Activated T-helper 2 cell treated with anti-CD3 and anti-CD28 coated beads, Interferon-gamma antibody, Interleukin-2, Interleukin-4, amounts not matched to agents 10 μg/mL and 5 μg/mL and 100 μg/mL, durations not matched to agents 14 hours and 24 hours and 36 hours (primary cell): ENCODE data around the gene DISP3. TPM values are rescaled to one million over a fixed set of nuclear protein-coding genes. Genes with fewer than 3 reads are reported as not detected.

Source experiments
- DNase-seq: peaks from one replicate; pipeline ENCODE4 v3.0.0; 2021; ENCODE audit warnings: low spot score
- H3K27ac Mint-ChIP-seq: one replicate; pipeline ENCODE4 v1.8.0; 2021; ENCODE audit warnings: mixed read lengths
- H3K27me3 Mint-ChIP-seq: one replicate; pipeline ENCODE4 v1.8.0; 2021; ENCODE audit warnings: low read depth, mixed read lengths
- H3K36me3 Mint-ChIP-seq: one replicate; pipeline ENCODE4 v1.8.0; 2021; ENCODE audit warnings: low read depth, mixed read lengths
- H3K4me1 Mint-ChIP-seq: one replicate; pipeline ENCODE4 v1.8.0; 2021; ENCODE audit warnings: low read depth, mixed read lengths
- H3K4me3 Mint-ChIP-seq: one replicate; pipeline ENCODE4 v1.8.0; 2021; ENCODE audit warnings: low read depth, mild to moderate bottlenecking, moderate library complexity, mixed read lengths
- H3K9me3 Mint-ChIP-seq: one replicate; pipeline ENCODE4 v1.8.0; 2021; ENCODE audit warnings: mixed read lengths
- intact Hi-C: fragments of 100-400 bp; cut with micrococcal nuclease; formaldehyde crosslinking; loops from one replicate; pipeline ENCODE4 v1.15.1; 2023
- total RNA-seq: library from RNA; stranded (reverse); gene quantifications from 2 replicates; pipeline ENCODE4 v1.2.3, GENCODE V29; 2022

DISP3 gene
- total RNA-seq, 1 donor from 2014 or later = 0.23 TPM

DNA sequence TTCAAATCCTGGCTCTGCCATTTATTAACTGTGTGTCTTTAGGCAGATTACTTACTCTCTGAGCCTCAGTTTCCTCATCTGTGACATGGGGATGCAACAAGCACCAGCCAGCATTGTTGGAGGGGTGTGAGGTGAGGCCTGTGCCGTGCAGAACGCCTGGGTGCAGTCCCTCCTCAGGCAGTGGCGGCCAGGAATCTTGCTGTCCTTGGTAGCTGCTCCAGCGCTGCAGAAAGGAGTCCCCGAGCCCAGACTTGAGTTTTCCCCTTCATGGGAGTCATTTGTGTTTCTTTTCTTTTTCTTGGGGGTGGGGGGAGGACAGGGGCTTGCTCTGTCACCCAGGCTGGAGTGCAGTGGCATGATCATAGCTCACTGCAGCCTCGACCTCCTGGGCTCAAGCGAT is 46.6 kb downstream of the DISP3 start:
- Mint-ChIP-seq H3K36me3 (no peaks in the 10 kb centered on the region), H3K9me3 (no peaks in the 10 kb centered on the region), H3K27ac (no peak overlapping the region), H3K27me3 (no peaks in the 10 kb centered on the region), H3K4me3 (no peak overlapping the region), H3K4me1 (no peaks in the 10 kb centered on the region)
- DNase-seq = no peak
- intact Hi-C loops = no loop called here

DNA sequence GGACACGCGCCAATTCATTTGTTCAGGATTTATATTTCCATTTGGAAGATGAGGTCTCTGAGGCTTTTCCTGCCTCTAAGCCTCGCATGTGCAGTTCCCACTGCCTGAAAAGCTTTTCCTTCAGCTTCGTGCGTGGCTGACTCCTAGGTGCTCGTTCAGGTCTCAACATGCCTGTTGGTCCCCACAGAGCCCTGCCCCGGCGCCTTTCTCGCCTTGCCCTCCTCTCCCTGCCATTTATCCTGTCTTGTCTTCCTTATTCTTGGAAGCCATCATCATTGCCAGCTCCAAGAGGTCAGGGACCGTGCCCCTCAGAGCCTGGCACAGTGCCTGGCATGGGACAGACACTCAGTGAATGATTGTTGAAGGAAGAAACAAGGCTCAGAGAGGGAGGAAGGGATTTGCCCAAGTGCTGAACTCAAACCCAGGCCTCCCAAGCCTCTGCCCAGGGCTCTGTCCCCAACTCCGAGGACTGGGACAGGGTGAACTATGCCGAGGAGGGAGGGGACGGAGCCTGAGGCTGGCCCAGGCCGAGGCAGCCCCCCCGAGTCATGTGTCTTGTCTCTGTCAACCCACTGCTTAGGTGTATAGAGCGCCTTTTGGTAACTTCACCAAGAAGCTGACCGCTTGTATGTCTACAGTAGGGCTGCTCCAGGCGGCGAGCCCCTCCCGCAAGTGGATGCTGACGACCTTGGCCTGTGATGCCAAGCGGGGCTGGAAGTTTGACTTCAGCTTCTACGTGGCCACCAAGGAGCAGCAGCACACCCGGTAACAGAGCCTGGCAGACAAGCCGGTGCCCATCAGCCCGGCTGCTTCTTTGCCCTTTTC is 47.3 kb downstream of the DISP3 start:
- H3K36me3 Mint-ChIP-seq = no peaks in the 10 kb centered on the region
- H3K4me3 Mint-ChIP-seq = no peak overlapping the region
- H3K9me3 Mint-ChIP-seq = no peaks in the 10 kb centered on the region
- intact Hi-C loops = no loop called here
- no peak overlapping the region for H3K27ac Mint-ChIP-seq
- no peaks in the 10 kb centered on the region for H3K27me3 Mint-ChIP-seq
- DNase-seq = no peak
- H3K4me1 Mint-ChIP-seq = no peaks in the 10 kb centered on the region

DNA sequence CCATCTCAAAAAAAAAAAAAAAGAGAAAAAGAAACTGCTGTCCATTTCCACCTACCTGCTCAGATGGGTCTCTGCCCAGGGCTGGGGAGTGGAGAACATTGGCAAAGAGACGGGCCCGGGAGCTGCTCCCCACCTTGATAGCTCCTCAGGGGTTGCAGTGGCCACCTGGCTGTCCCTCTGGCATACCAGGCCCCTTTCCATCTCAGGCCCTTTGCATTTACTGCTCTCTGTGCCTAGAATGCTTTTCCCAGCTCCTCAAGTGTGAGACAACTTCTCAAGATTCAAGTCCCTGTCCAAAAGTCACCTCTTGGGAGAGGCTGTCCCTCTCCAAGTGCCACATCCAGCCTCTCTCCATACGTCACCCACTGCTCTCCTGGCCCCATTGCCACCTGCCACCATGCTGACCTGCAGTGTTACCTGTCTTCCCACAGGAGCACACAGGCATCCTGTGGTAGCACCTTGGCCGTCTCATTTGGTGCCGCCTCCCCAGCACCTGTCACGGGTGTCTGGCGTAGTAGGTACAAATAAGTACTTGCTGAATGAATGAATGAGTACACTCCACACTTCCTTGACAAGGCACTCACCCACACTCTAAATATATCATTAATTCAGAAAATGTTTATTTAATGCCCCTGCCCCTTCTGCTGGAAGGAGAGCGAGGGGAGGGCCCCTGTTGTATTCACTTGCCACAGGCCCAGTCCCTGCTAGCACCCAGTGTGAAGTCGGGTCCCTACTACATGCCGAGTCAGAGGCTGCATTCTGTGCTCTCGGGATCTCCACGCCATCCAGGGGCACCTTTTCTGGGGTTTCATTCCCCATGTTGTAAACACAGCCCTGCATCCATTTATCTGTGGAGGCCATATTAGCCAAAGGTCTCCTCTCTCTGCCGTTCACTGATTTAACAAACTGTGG is 48.8 kb downstream of the DISP3 start:
- no peaks in the 10 kb centered on the region for H3K4me1 Mint-ChIP-seq
- no peak overlapping the region for H3K4me3 Mint-ChIP-seq
- no peaks in the 10 kb centered on the region for H3K9me3 Mint-ChIP-seq
- no peak overlapping the region for H3K27ac Mint-ChIP-seq
- intact Hi-C loops = no loop called here
- no peaks in the 10 kb centered on the region for H3K27me3 Mint-ChIP-seq
- DNase-seq = no peak
- H3K36me3 Mint-ChIP-seq = no peaks in the 10 kb centered on the region

DNA sequence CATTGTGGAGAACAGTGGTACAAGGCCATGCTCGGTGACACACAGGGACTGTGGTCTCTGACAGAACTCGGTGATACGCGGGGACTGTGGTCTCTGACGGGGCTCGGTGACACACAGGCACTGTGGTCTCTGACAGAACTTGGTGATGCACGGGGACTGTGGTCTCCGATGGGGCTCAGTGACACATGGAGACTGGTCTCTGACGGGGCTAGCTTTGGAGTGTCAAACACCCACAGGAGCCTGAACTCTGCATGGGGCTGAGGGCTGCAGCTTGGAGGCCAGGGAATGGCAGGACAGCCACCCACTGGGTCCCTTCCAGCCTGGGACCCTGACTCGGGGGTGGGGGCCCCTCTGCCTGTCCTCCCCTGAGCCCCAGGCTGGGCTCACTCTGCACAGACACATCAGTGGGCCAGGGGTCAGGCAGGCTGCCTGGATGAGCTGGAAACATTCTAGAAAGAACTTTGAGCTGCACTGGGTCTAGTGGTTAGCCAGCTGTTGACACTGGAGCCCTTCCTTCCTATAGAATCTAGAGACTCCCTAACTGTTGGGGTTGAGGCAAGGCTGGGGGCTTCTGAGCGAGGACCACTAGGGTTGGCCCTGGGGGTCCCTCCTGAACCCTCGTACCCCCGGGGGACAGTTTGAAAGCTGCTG is 49.8 kb downstream of the DISP3 start:
- Mint-ChIP-seq H3K9me3 (no peaks in the 10 kb centered on the region), H3K4me1 (no peaks in the 10 kb centered on the region), H3K27ac (no peak overlapping the region), H3K4me3 (no peak overlapping the region), H3K36me3 (no peaks in the 10 kb centered on the region), H3K27me3 (no peaks in the 10 kb centered on the region)
- intact Hi-C loops = no loop called here
- no peak for DNase-seq

DNA sequence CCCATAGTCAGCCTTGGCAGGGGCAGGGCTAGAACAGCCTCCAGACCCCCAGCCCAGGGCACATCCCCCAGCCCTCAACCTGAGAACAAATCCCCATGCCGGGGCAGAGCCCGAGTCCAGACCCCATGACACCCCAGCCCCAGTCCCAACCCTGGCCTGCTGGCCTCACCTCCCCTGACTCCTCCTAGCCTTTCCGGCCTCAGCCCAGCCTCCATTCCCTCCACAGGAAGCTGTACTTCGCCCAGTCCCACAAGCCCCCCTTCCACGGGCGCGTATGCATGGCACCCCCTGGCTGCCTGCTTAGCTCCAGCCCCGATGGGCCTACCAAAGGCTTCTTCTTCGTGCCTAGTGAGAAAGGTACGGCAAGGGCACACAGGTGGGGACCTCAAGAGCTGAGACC is 50.4 kb downstream of the DISP3 start:
- no peak for DNase-seq

DNA sequence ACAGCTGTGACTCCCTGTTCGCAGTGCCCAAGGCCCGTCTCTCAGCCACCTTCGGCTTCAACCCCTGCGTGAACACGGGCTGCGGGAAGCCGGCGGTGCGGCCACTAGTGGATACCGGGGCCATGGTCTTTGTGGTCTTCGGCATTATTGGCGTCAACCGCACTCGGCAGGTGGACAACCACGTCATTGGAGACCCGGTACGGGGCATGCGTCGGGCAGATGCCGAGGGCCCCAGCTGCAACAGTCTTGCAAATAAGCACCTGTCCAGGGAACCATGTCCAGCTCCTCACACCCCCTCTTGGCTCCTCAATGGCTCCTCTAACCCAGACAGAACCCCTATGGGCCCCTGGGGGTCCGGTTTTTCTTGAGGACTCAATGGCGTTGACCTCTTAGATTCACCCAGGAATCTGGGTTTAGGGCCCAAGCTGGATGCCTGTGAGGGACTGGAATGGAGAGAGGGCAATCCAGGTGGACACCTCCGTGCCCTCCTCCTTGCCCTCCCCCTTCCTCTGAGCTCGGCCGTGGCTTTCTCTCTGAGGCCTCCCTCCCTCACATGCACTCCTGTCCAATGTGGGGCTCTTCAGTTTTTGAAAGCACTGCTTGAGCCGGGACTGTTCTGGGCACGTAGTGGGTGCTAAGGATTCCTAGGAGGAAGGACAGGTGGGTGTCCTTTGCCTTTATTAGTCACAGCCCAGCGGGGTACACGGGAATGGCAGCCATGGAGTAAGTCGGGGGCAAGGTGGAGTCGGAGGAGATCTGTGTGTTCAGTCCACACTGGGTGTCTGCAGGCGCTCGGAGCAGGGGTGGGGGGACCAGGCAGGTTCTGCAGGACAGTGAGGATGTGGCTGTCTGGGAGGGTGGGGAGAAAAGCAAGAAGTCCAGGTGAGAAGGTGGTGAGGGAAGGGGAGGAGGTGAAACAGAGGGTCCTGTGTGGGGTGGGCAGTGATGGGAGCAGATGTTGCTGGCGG is 51.1 kb downstream of the DISP3 start:
- Mint-ChIP-seq H3K27ac (no peak overlapping the region), H3K4me1 (no peaks in the 10 kb centered on the region), H3K9me3 (no peaks in the 10 kb centered on the region), H3K36me3 (no peaks in the 10 kb centered on the region), H3K4me3 (no peak overlapping the region), H3K27me3 (no peaks in the 10 kb centered on the region)
- DNase-seq = no peak
- intact Hi-C loops = no loop called here

More for the DNA sequence above, 50.4 kb downstream of the DISP3 start:
- no peaks in the 10 kb centered on the region for H3K9me3 Mint-ChIP-seq
- no peaks in the 10 kb centered on the region for H3K27me3 Mint-ChIP-seq
- no peak overlapping the region for H3K4me3 Mint-ChIP-seq
- H3K4me1 Mint-ChIP-seq = no peaks in the 10 kb centered on the region
- no peak overlapping the region for H3K27ac Mint-ChIP-seq
- no peaks in the 10 kb centered on the region for H3K36me3 Mint-ChIP-seq
- intact Hi-C loops = no loop called here

DNA sequence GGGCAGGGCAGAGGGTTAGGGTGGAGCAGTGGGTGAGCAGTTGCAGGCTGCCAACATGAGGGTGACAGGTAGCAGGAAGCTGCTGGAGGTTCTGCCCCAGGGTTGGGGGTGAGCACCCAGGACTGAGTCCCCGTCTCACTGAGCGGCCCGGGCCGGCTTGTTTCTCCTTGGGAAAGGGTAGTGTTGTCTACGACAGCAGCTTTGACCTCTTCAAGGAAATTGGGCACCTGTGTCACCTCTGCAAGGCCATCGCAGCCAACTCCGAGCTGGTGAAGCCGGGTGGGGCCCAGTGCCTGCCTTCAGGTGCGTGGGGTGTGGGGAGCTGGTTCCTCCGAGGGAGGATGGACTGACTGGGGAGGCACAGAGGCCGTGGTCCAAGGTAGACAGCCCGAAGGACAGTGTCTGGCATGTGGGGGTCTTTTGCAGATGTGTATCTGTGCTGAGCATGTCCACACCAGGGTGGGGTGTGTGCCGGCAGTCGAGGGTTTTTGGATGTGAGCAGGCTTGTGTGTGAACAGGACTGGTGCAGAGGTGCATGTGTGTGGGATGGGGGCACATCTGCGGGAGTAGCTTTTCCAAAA is 51.9 kb downstream of the DISP3 start:
- no peak overlapping the region for H3K27ac Mint-ChIP-seq
- H3K36me3 Mint-ChIP-seq = no peaks in the 10 kb centered on the region
- H3K4me1 Mint-ChIP-seq = no peaks in the 10 kb centered on the region
- no peaks in the 10 kb centered on the region for H3K9me3 Mint-ChIP-seq
- DNase-seq = no peak
- no peaks in the 10 kb centered on the region for H3K27me3 Mint-ChIP-seq
- intact Hi-C loops = no loop called here
- no peak overlapping the region for H3K4me3 Mint-ChIP-seq

DNA sequence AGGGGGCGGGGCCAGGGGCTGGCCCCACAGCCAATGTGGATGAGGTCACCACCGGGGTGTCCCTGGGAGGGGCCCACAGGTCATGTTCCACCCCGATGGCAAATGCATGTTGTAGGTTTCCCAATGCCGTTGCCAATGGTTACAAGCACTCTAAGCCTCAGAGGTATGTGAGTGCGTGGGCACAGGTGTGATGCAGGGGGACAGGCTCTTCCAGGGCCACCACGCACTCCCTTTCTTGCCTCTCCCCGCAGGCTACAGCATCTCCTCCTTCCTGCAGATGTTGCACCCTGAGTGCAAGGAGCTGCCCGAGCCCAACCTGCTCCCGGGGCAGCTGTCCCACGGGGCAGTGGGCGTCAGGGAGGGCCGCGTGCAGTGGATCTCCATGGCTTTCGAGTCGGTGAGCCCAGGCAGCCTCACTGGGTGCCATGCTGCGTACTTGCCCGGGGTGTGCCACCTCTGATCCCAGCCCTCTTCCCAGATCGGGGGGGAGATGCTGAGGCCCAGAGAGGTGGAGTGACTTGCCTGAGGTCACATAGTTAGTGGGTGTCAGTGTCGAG is 52.4 kb downstream of the DISP3 start:
- no peaks in the 10 kb centered on the region for H3K27me3 Mint-ChIP-seq
- no peak overlapping the region for H3K4me3 Mint-ChIP-seq
- H3K36me3 Mint-ChIP-seq = no peaks in the 10 kb centered on the region
- no peak for DNase-seq
- H3K9me3 Mint-ChIP-seq = no peaks in the 10 kb centered on the region
- intact Hi-C loops = no loop called here
- no peaks in the 10 kb centered on the region for H3K4me1 Mint-ChIP-seq
- no peak overlapping the region for H3K27ac Mint-ChIP-seq

DNA sequence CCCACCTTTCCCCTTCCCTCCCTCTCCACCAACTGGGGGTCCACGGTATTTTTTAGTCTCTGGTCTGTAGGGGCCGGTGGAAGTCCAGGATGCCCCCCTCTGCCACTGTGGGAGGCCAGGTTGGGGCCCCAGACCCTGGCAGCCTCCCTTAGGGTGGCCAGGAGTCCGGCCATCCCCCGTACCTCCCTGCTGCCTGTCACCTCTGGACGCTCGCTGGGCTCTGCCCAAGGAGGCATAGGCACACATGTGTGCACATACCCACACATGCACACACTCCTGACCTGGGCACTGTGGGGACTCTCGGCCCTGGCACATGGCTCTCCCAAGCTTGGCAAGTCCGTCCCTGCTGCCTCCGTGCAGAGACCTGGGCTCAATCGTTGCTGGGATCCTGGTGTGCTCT is 53.0 kb downstream of the DISP3 start:
- H3K27me3 Mint-ChIP-seq = no peaks in the 10 kb centered on the region
- no peaks in the 10 kb centered on the region for H3K9me3 Mint-ChIP-seq
- no peak for DNase-seq

DNA sequence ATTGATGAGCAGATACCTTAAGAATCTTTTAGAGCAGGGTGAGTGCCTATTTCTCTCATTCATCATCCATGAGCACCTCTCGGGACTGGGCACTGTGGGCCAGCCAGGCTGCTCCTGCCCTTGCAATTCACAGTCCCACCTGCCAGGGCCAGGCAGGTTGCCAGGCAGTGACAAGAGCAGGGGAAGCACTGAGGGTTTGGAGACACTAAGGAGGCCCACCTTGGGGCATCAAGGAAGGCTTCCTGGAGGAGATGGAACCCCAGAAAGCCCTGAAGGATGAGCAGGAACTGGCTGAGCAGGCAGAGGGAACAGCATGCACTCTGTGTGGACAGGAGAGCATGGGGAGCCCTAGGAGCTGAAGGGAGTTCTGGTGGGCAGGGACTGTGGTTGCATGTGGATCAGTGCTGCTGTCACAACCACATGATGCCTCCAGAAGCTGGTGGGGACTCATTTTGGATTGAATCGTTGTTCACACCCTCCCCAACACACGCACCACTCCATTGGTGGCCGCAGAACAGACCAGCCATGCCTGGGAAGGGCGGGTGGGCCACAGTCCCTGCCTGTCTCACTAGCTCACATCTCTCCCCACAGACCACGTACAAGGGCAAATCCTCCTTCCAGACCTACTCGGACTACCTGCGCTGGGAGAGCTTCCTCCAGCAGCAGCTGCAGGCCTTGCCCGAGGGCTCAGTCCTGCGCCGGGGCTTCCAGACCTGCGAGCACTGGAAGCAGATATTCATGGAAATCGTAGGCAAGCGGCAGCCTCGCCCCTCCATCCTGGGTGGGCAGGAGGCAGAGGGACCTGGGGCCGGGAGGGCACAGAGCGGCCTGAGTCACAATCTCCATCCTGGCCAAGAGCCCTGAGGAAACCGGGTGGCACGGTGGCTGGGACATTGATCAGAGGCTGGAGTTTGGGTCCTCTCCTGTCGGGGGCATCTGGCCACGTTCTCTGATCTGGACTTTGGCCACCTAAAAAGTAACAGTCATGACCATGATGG is 55.1 kb downstream of the DISP3 start:
- H3K27me3 Mint-ChIP-seq = no peaks in the 10 kb centered on the region
- intact Hi-C loops = no loop called here
- H3K27ac Mint-ChIP-seq = no peak overlapping the region
- H3K36me3 Mint-ChIP-seq = no peaks in the 10 kb centered on the region
- no peaks in the 10 kb centered on the region for H3K4me1 Mint-ChIP-seq
- H3K9me3 Mint-ChIP-seq = no peaks in the 10 kb centered on the region
- no peak overlapping the region for H3K4me3 Mint-ChIP-seq
- DNase-seq = no peak

More for the DNA sequence above, 53.0 kb downstream of the DISP3 start:
- Mint-ChIP-seq H3K36me3 (no peaks in the 10 kb centered on the region), H3K4me3 (no peak overlapping the region), H3K4me1 (no peaks in the 10 kb centered on the region), H3K27ac (no peak overlapping the region)
- intact Hi-C loops = no loop called here

DNA sequence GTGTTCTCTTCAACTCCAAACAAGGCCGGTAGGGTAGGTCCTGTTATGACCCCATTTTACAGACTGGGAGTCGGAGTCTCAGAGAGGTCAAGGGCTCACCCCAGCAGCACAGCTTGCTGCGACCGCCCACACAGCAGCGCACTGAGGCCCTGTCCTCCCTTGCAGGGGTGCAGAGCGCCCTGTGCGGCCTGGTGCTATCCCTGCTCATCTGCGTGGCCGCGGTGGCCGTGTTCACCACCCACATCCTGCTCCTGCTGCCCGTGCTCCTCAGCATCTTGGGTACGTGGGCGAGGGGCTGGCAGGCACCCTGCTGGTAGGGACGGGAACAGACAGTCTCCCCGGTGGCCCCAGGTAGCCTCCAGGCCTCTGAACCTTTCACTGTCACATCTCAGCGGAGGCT is 55.9 kb downstream of the DISP3 start:
- no peak for DNase-seq
- Mint-ChIP-seq H3K4me1 (no peaks in the 10 kb centered on the region), H3K27me3 (no peaks in the 10 kb centered on the region), H3K27ac (no peak overlapping the region), H3K4me3 (no peak overlapping the region), H3K9me3 (no peaks in the 10 kb centered on the region), H3K36me3 (no peaks in the 10 kb centered on the region)
- intact Hi-C loops = no loop called here
